HG03280 (cell line): Measurements from ENCODE around the gene SNAPC3.
"Not testable (repeated sequence)": the region's sequence is repeated elsewhere in the genome, so short reads cannot be mapped to it uniquely, and the experiment has no call there.

Experiments used
- ATAC-seq: cut with Tn5 transposase; IDR thresholded peaks from one replicate; pipeline ENCODE4 v1.9.1; 2021; ENCODE audit warnings: mild to moderate bottlenecking, moderate library complexity; ENCODE audit not compliant: unreplicated experiment

The SNAPC3 gene

DNA sequence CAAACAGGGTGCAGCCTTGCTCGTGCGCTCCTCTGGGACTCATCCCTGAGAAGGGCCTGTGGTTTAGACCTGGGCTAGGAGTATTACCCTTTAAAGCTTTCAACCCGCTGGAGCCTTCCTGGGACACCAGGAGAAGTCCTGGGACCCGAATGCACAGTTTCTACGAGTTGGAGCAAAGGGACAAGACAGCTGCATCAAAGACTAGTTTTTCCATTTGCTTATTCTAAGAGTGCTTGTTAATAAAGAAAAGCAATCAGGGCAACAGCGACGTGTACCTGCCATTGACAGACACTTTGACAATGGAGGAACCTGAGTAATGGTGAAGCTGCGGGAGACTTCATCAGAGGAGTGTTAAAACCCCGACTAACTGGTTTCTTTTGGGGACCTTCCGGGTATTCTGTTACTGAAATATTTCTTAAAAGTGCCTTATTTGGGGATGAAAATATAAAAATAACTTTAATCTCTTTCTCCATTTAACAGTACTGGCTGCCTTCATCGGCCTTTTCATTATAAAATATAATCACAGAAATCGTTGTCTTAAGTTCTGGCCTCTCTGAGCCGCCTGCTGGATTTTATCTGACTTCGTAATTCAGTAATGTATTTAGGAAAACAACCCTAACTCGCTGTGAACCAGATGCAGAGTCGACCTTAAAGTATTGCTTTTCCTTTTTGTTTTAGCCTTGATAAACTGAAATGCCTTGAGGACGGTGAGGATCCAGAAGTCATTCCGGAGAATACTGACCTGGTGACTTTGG lies 732 bp downstream of the SNAPC3 start:
- ATAC-seq: no peak

GRCh38 chr9:15426019-15426418 lies 3.3 kb downstream of the SNAPC3 start:
- ATAC-seq: peak; percentile 29

DNA sequence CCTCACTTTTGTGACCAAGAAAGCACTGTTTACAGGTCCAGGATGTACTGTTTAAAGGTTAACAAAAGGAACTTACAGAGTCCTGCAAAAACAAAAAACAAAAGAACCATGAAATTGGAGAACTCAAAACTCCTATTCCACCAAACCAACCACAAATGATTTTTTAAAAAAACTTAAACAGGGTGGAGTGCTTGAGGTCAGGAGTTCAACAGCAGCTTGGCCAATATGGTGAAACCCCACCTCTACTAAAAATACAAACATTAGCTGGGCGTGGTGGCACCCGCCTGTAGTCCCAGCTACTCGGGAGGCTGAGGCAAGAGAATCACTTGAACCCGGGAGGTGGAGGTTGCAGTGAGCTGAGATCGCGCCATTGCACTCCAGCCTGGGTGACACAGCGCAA lies 5.0 kb downstream of the SNAPC3 start:
- not testable (repeated sequence) for ATAC-seq

- no peak for ATAC-seq
These were observed 8.5 kb downstream of the SNAPC3 start for GRCh38 chr9:15430920-15431844.

- ATAC-seq: no peak
These were observed 10.5 kb downstream of the SNAPC3 start for GRCh38 chr9:15433191-15433590.

- ATAC-seq: peak; percentile 48
These were observed 11.0 kb downstream of the SNAPC3 start for GRCh38 chr9:15433661-15434060.

GRCh38 chr9:15438891-15439290 lies 16.2 kb downstream of the SNAPC3 start:
- no peak for ATAC-seq

- not testable (repeated sequence) for ATAC-seq
These were observed 19.2 kb downstream of the SNAPC3 start for GRCh38 chr9:15441841-15442240.

DNA sequence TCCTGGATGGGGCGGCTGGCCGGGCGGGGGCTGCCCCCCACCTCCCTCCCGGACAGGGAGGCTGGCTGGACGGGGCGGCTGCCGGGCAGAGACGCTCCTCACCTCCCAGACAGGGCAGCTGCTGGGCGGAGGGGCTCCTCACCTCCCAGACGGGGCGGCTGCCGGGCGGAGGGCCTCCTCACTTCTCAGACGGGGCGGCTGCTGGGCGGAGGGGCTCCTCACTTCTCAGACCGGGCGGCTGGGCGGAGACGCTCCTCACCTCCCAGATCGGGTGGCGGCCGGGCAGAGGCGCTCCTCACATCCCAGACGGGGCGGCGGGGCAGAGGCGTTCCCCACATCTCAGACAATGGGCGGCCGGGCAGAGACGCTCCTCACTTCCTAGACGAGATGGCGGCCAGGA lies 19.6 kb downstream of the SNAPC3 start:
- not testable (repeated sequence) for ATAC-seq

- no peak for ATAC-seq
These were observed 21.5 kb downstream of the SNAPC3 start for GRCh38 chr9:15444141-15444540.

GRCh38 chr9:15453956-15454355 lies 31.3 kb downstream of the SNAPC3 start:
- ATAC-seq: no peak

DNA sequence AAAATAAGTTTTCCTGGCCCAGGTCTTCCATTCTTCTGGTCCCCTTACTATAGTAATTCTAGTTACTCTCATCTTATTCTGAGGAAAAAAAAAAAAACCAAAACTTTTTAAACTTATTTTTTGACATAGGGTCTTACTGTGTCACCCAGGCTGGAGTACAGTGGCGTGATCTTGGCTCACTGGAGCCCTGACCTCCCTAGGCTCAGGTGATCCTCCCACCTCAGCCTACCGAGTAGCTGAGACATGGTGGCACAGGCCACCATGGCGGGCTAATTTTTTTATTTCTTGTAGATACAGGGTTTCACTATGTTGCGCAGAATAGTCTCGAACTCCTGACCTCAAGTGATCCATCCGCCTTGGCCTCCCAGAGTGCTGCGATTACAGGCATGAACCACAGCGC lies 38.4 kb downstream of the SNAPC3 start:
- ATAC-seq: no peak

DNA sequence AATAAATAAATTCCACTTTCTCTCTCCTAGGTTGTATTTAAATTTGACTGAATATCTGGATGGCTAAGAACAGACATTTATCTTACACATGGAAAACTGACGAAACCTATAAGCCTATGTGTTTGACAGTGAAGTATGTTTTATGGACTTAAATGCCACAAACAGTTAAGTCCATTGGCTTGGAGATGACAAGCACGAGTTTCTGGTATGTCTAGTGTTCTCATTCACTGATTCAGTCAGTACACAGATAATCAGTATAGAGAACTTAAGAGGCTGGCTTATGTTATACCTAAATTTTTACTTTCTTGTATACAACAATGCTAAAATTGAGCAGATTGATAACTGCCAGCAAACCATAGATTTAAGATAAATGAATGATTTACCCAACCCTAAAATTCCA lies 38.9 kb downstream of the SNAPC3 start:
- no peak for ATAC-seq

DNA sequence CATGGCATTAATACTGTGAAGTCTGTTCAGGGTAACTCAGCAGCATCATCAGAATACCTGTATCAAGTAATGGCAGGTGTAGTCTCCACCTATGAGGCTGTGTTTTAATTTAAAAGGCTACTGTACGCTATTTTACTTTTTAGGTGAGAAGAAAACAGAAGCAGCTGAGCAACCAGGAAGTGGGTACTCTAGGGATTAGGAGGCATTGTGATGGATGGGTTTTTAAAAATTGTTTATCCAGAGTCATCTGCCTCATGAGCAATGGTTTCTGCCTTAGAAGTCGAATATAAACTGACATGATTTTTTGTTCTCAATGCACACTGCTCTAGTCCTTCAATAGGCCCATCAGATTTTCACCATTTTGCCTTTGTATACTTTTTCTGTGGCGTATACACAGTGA lies 45.5 kb downstream of the SNAPC3 start:
- no peak for ATAC-seq

- ATAC-seq: no peak
These were observed 46.7 kb downstream of the SNAPC3 start for GRCh38 chr9:15469406-15469805.

- no peak for ATAC-seq
These were observed 47.2 kb downstream of the SNAPC3 start for GRCh38 chr9:15469862-15470261.

- ATAC-seq: no peak
These were observed 53.4 kb downstream of the SNAPC3 start for GRCh38 chr9:15475923-15476536.

DNA sequence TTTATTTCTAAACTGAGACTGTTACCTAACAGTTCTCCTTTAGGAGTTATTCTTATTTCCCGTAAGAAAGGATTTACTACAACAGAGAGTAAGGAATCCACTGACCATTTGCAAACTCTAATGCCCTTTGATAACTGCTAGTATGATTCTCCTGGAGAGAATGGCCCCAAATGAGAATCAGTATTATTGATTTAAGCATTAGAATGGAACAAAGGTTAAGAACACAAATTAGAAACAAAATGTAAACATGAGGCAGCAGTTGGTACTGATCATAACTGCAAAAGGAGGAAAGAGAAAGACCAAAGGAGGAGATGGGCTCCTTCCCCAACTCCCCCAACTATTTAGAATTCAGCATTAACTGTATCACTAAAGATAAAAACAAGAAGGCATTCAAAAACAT lies 57.4 kb downstream of the SNAPC3 start:
- no peak for ATAC-seq

DNA sequence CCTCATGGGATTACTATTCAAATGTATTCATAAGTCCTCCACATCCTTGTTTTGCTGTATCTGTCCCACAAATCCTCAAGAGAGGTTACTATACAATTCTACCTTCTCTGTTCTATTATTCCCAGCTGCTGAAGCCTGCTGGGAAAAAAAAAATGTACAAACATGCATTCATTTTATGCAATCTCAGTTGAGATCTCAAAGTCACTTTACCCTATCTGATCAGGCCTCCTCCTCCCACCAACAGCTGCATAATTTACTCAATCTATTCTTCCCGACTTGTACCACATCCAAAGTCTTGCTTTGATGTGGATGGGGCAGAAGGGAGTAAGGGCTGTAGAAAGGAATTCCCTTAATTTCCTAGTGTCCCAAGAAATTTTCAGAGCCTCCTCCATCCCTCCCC lies 59.5 kb downstream of the SNAPC3 start:
- no peak for ATAC-seq

DNA sequence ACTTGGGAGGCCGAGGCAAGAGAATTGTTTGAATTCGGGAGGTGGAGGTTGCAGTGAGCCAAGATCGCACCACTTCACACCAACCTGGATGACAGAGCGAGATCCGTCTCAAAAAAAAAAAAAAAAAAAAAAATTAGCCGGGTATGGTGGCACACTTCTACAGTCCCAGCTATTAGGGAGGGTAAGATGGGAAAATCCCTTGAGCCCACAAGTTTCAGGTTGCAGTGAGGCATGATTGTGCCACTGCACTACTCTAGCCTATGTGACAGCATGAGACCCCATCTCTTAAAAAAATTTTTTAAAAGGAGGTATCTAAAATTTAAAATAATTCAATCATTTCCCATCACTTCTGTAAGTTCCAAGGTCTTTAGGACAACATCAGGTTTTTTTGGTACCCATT lies 62.1 kb downstream of the SNAPC3 start:
- no peak for ATAC-seq

DNA sequence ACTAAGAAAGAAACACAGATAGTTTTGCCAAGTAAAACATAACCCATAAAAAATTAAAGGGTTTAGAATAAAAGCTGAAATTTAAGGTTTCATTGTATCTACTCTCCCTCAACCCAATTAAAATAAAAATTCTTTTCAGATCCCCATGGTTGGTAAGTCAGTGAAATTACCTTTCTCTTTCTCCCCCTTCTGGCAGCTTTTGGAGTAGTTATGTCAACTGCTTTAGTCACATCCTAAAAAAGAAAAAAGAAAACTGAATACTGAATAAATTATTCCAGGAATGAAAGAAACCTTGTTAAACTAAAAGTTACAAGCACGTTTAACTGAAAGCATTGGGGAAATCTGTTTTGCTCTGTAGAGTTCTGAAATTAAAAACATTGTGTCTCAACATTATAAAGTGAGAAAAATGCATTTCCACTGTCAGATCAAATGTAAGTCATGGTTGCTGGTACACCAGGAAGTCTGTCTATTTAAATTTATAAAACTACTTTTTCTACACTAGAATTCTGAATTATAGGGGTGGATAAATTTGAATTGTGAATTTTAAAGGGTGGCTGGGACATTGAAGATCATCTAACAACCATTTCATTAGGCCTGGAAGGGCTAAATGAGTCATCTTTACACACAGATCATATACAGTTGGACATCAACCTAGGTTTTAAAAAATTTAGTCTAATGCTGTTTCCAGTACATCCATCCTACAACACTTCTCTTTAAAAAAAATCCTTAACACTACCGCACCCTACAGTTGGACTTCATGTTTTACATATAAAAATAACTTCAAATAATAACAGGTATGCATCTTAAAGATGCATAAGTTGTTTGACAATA lies 63.4 kb downstream of the SNAPC3 start:
- ATAC-seq: no peak
